HG03060 (cell line): Measurements from ENCODE around the gene CDH16.
"Not testable (repeated sequence)": the region's sequence is repeated elsewhere in the genome, so short reads cannot be mapped to it uniquely, and the experiment has no call there.

Experiments
- ATAC-seq: cut with Tn5 transposase; IDR thresholded peaks from one replicate; pipeline ENCODE4 v1.9.1; 2021; ENCODE audit warnings: low read depth, moderate number of reproducible peaks; ENCODE audit not compliant: unreplicated experiment

The CDH16 gene

DNA sequence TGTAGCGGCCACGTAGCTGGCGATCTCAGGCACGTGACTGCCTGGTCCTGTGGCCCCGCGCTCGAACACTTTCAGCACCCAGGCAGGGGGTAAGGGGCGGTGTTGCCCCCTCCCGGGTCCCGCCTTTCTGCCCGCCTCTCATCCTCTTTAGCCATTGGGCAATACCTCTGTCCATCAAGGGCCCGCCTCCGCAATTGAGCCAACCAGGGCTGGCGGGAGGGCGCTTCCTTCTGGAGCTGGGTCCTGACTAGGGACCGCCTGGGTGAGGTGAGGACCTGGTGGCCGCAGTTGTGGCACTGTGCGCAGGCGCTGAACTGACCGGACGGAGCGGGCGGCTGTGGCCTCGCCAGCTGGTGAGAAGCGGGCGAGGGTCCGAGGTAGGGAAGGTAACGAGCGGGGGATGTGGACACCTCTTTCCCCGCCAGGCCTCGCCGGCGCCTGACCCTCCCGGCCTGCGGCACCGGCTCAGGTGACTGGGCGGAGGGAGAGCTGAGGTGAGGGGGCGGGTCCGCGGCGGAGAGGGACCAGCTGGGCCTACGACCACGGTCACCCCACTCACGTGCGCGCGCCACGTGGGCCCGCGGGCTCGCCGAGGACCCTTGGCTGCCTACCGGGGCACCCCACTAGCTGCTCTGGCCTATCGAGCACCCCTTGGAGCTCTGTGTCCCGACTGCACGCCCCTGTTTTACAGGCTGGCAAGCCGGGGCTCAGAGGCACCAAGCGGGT lies 38.2 kb downstream of the CDH16 start, which contains the start of gene PDP2:
Gene PDP2 (plus strand): TSS at position 228 of the 726 bp plus-strand sequence. CDS start 3,770 bp downstream, outside the sequence.
- ATAC-seq = peak; percentile 82

GRCh38 chr16:66878067-66878466 lies 40.6 kb downstream of the CDH16 start:
- ATAC-seq = no peak

GRCh38 chr16:66874079-66874775 lies 44.5 kb downstream of the CDH16 start:
- ATAC-seq = no peak

- no peak for ATAC-seq
These were observed 45.0 kb downstream of the CDH16 start for GRCh38 chr16:66873685-66874055.

DNA sequence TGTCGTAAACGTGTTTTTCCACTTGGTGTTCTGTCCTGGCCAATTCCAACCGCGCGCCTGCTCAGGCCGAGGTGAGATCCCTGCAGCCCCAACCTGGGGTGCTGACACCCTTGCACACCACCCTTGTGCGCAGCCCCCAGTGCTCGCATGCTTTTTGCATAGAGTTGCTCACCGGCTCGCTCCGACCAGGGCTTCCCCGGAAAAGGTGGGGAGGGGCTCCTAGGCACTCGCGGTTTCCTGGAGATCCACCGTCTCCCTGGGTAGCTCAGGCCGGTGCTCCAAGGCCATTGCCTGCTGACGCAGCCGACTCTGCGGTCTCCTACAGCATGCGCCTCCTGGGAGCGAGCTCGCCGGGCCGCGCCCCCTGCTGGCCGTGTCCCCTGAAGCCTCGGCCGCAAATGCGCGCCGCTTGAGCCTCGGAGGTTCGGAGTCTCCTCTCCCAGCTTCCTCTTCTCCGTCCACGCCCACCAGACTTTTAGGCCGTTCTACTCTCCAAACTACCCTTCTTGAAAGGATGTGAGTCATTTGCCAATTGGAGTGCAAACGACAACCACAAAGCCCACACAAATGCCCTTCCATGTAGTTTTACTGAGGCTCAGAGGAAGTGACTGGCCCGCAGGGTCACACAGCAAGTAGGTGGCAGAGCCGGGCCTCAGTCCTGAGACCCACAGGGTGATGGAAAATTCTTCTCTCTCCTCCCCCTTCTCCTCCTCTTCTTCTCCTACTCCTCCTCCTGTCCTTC lies 45.6 kb downstream of the CDH16 start:
- peak; percentile 73 for ATAC-seq

GRCh38 chr16:66872559-66872942 lies 46.1 kb downstream of the CDH16 start:
- no peak for ATAC-seq

DNA sequence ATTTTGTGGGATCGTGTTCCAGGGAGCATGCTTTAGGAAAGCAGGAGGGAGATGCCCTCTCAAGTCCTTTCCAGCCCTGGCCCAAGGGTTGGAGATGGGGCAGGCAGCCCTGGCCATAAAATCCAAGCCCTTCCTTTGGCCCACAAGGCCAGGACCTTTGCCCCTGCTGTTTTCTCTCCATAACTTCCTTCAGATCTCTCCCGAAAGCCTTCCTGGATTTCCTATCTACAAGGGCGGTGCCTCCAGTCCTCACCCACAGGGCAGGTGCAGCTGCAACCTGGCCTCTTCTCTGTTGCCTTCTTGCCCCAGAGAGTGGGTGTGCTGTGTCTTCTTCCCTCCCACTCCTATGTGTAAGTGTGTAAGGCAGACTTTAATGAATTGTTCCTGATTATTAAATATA lies 46.8 kb downstream of the CDH16 start:
- no peak for ATAC-seq

DNA sequence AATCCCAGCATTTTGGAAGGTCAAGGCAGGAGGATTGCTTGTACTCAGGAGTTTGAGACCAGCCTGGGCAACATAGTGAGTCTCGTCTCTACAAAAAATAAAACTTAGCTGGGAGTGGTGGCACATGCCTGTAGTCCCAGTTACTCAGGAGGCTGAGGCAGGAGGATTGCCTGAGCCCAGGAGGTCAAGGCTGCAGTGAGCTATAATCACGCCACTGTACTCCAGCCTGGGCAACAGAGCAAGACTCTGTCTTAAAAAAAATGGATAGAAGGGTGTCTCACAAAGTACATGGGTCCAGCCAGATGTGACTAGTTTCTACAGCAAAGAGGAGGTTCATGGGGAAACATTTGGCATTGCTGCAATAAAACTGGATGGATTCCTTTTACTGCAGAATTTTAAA lies 47.3 kb downstream of the CDH16 start:
- not testable (repeated sequence) for ATAC-seq

DNA sequence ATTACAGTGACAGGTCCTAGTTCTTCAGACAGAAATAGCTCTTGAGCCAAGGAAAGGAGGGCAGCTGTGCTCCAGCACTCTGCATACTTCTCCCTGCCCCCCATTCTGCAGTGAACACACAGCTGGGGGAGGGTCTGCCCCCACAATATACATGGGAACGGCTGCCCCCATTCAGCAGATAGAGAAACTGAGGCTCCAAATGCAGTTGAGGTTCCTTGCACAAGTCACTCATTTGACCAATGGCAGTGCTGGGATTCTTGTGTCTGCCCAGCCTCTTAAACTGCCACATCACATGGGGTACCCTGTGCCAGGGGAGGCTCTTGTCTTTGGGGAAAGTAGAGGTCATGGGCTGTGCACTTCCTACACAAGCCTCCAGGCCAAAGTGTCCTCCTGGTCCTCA lies 49.3 kb downstream of the CDH16 start:
- ATAC-seq = no peak

GRCh38 chr16:66863707-66864106 lies 55.0 kb downstream of the CDH16 start:
- no peak for ATAC-seq

- ATAC-seq = no peak
These were observed 56.6 kb downstream of the CDH16 start for GRCh38 chr16:66862023-66862520.

DNA sequence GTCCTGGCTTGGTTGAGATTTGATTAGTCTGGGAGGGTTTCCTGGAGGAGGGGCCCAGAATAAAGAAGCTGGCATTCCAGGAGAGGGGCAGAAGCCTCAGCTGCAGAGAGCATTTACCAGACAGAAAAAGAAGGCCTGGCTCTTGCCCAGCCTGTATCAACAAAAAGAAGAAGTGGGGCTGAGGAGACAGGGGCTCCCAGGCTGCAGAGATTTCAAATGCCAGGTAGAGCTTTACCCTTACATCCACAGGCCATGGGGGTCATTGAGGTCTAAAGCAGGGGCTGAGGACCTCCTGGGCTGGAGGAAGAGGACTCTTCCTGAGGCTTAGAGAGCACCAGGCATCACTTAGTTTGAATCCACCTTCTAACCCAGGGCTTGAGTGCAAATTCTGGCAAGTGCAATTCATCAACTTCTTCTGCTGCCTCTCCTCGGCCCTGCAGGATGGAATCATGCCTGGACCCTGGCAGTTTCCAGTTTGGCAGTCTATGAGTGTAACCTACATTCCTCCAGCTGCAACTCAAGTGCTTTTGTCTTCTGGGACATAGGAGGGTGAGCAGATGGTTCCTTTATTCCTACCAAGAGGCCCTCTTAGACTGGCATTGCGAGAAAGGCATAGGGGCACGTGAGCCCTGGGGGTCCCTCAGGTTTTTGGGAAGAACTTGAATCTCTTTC lies 59.2 kb downstream of the CDH16 start:
- ATAC-seq = no peak

- ATAC-seq = no peak
These were observed 59.8 kb downstream of the CDH16 start for GRCh38 chr16:66858740-66859396.
